ENCODE measurements around the gene BTBD10.
A peak's percentile ranks its signal among the peaks of the same experiment; 100 is the strongest.

Gene BTBD10

DNA sequence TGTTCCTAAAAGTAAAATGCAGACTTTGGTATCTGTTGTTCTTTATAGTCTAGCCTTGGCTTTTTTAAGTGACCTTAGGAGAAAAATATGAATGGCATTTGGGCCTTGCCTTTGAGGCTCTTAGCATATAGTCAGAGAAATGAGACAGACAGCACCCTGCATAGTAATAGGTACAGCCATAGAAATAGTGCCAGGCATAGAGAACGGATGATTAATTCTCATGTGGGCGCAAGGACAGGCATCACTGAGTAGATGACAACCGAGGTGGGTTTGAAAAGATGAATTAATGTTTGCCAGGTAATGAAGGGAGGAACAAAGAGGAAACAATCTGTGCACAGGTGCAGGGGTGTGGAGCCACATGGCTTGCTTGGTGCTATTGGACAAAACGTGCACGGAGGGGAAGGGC lies 95.0 kb downstream of the BTBD10 start:
- DNase-seq, result no peak

- DNase-seq, result no peak
Observed at GRCh38 chr11:13367115-13367514, 95.9 kb downstream of the BTBD10 start.

GRCh38 chr11:13366266-13367026 lies 96.6 kb downstream of the BTBD10 start:
- no peak for DNase-seq

DNA sequence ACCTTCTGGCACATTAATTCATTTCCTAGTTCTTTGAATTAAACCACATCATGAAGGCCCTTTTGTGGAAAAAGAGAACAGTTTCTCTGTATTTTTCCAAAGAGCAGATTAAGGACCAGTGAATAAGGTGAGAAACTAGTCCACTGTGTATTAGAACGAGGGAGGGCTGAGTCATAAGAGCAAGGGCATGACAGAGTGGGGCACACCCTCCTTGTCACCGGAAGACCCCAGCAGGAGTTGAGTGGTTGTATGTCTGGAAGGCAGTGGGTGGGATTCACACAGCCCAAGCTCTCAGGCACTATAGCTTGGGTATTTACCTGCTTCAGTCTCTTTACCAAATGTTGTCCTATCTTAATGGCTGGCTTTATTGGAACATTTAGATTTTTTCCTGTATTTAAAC lies 98.6 kb downstream of the BTBD10 start:
- no peak for DNase-seq

- DNase-seq, result no peak
Observed at GRCh38 chr11:13362596-13363109, 100.4 kb downstream of the BTBD10 start.

- no peak for DNase-seq
Observed at GRCh38 chr11:13358596-13359270, 104.3 kb downstream of the BTBD10 start.

DNA sequence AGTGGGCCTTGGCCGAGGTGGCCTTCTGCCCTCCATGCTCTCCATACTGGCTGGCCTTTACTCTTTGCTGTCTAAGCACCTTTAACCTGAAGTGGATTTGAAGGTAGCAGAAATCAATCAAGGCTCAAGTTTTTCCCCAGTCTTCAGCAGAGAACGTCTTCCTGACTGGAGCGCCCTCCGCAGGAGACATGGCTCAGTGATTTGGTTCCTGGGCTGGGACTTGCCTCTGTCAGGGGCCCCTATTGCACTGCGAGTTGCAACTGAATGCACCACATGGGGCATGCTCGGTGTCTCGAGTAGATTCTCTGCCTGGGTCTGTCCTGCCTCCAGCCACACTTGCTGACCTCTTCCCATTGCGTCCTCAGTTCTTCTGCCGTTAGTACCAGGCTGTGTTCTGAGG lies 105.8 kb downstream of the BTBD10 start:
- DNase-seq, result no peak

- no peak for DNase-seq
Observed at GRCh38 chr11:13355191-13355590, 107.8 kb downstream of the BTBD10 start.

- no peak for DNase-seq
Observed at GRCh38 chr11:13354335-13354734, 108.7 kb downstream of the BTBD10 start.

DNA sequence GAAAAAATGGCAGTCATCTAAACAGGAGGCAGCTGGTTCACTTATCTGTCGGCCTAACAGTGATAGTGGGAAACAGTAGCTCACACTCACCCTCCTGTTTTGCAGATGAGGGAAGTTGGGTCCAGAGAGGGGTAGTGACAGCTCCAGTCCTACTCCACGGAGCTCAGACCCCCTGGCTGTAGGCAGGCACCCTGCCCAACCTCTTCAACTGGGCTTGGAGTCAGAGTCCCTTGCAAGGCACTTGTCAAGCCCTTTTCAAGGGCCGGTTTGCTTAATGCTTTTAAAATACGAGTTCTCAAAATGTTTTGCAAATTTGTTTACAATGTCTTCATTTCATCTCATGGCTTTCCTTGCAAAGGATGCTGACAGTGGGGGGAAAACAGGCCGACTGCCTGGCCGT lies 110.3 kb downstream of the BTBD10 start:
- DNase-seq, result no peak

DNA sequence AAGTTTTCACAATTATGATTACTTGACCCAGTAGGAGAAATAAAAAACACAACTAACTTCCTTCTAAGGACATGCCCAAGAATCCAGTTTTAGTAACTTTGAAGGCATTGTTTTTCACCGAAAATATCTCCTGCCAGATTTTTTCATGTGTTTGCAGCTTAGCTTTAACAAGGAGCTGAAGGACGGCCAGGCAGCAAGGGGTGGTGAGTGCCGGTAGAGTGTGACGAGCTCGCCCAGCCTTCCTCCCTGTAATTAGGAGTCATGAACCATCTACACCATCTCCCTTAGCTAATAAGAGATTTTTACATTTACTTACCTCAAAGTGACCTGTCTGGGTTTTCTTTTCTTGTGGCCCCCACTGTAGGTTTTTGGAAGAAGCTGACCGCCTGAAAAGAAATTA lies 113.4 kb downstream of the BTBD10 start:
- DNase-seq, result no peak

- DNase-seq, result no peak
Observed at GRCh38 chr11:13349046-13349445, 114.0 kb downstream of the BTBD10 start.

DNA sequence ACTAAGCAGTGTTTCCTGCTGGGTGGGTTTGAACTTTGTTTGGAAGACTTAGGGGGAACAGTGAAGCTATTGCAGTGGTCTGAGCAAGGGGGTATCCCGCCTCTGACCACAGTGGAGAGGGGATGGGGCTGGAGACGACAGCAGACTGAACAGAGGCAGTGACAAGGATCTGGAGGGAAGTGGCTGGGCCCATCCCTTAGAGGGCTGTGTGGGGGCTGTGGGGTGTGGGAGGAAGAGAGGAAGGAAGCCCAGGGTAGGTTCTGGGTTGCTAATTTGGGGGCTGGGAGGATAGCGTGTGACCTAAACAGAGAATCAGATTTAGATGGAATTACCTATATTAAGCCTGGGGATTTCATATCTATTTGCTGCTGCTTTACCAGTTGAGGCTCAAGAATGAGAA lies 114.7 kb downstream of the BTBD10 start:
- DNase-seq, result no peak

DNA sequence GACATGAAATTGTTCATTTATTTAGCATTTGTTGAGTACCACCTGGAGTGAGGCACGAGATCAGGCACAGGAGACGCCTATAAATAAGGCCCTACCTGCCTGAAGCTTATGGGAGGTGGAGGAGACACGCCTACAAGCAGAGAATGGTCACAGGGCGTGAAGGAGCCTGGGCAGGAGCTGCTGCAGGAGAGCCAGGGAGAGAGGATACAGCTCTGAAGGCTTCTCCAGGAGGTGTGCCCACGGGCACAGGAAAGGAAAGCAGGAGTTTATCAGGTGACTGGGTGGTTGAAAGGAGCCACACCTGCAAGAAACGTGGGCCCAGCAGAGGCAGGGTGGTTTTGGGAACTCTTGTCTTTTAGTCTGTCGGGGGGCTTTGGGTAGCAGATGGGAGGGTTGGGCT lies 115.1 kb downstream of the BTBD10 start:
- no peak for DNase-seq

DNA sequence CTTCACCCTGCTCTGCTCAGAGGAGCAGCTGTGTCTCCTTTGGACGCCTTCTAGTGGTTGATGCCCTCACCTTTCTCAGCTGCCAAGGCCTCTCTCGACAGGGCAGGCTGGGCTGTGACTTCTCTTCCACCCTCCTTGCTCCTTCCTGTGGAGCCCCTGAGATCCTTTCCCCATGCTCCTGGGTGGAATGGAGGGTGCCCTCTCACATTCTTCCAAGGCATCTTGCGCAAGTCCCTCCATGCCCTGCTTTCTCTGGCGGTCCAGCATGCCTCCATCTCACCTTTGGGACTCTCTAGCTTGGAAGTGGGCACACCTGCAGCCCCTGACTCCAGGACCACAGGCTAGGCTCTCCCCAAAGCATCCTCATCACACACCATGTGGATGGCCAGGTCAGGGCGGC lies 116.6 kb downstream of the BTBD10 start:
- no peak for DNase-seq

DNA sequence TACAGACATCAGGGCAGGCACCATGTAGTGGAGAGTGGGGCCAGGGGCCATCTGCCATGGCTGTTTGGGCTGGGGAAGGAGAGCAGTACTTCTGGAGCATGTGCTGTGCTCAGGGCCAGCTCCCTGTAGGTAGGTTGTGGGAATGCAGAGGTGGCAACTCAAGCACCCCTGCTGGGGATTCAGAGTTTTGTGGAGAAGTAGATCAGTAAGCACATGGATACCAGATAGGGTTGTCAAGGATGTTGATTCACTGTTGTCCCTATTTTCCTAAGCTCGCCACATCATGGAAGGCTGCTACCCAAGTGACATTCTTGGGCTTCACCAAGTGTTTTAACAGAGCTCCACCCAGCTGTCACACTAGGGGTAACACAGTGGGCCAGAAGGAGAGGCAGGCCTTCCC lies 118.2 kb downstream of the BTBD10 start:
- no peak for DNase-seq

- DNase-seq, result peak in 1 of 2 experiments; percentile 3
Observed at GRCh38 chr11:13343931-13344717, 118.9 kb downstream of the BTBD10 start.

- DNase-seq, result no peak
Observed at GRCh38 chr11:13343067-13343466, 120.0 kb downstream of the BTBD10 start.

DNA sequence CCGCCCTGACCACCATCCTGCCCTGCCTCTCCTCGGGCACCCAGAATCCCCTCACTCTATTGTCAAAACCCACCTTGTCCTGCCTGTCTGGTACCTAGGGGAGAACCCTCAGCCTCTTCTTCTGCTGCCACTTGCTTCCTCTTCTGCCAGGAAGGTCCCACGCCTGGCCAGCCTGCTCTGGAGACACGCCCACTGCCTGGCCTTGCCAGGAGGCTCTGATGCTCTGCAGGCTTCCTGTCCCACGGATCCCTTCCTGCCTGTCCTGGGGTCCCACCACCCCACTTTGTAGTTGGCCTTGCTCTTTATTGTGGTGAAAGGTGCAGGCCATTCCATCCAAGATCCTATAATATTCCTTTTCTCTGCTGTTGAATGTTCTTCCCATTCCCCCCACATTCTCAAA lies 122.0 kb downstream of the BTBD10 start:
- no peak for DNase-seq

- no peak for DNase-seq
Observed at GRCh38 chr11:13339195-13340153, 123.5 kb downstream of the BTBD10 start.

GRCh38 chr11:13338427-13339069 lies 124.5 kb downstream of the BTBD10 start:
- no peak for DNase-seq

GRCh38 chr11:13338019-13338426 lies 125.0 kb downstream of the BTBD10 start:
- DNase-seq, result no peak
